SKM-1 treated with dmso at 0.1 percent for 144 hours (cell line): ENCODE measurements around the gene ZMYND8.
"Not testable (repeated sequence)": the region's sequence is repeated elsewhere in the genome, so short reads cannot be mapped to it uniquely, and the experiment has no call there.

Experiments
- DNase-seq: peaks from one replicate; lab custom pipeline; 2025; ENCODE audit not compliant: unreplicated experiment; lab: John Stamatoyannopoulos, UW

ZMYND8 gene

DNA sequence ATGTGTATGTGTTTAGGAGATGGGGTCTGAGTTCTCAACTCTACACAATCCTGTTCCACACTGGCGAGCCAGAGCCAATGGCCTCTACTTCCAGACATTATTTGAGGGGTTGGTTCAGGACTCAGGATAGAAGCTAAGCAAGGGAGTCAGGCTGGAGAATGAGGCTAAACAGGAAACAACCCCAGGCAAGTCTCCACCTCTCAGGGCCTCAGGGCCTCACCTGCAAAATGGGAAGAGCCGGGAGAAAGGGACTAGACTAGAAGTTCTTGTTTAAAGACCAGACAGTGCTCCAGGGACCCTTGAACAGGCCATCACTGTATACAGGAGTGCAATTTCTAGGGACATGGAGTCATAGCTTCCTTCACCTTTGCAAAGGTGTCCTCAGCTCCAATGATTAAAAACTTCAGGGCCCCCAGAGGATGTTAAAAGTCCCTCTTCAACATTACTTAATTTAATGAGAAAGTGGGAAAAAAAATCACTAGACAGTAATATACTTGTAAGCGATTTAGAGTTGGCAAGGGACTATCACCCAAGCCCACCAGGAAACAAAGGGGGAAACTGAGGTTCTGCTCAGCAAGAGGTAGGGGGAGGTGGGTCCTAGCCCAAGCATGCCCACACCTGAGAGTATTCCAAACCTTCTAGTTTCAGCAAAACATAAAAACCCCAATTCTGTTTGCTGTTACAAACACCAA, 41.7 kb downstream of the ZMYND8 start:
- DNase-seq, result no peak

- DNase-seq, result no peak
Observed at GRCh38 chr20:47311967-47312681, 44.4 kb downstream of the ZMYND8 start.

- DNase-seq, result no peak
Observed at GRCh38 chr20:47311211-47311610, 45.3 kb downstream of the ZMYND8 start.

GRCh38 chr20:47310729-47311128, 45.8 kb downstream of the ZMYND8 start:
- no peak for DNase-seq

DNA sequence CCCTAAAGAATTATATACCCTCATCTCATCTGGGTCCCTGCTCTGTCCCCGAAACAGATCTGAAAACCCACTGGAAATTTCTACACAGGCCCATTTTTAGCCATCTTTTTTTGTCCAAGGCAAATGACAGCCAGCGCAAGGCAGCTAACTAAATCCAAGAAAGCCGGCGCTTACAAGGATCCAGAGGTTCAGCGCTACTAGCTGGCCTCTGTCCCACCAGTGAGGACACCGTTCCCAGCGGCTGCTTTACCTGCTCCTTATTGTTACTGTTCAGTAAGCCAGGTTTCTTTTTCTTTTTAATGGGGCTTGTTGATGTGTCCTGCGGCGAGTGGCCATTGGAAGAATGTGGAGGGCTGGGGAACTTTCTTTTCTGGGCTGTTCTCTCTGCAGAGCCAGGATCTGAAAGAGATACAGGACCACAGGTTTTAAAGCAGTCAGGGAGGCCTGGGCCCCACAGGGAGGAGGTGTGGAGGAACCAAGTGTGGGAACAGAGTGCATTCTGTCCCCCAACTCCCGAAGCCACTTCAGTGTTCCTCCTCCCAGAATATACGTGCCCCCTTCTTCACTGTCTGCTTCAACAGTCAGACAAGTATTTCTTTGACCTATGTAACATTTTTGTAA, 46.6 kb downstream of the ZMYND8 start:
- DNase-seq, result no peak

GRCh38 chr20:47309394-47309793, 47.1 kb downstream of the ZMYND8 start:
- DNase-seq, result no peak

- not testable (repeated sequence) for DNase-seq
Observed at GRCh38 chr20:47307569-47307968, 48.9 kb downstream of the ZMYND8 start.

- DNase-seq, result no peak
Observed at GRCh38 chr20:47306755-47307370, 49.6 kb downstream of the ZMYND8 start.

DNA sequence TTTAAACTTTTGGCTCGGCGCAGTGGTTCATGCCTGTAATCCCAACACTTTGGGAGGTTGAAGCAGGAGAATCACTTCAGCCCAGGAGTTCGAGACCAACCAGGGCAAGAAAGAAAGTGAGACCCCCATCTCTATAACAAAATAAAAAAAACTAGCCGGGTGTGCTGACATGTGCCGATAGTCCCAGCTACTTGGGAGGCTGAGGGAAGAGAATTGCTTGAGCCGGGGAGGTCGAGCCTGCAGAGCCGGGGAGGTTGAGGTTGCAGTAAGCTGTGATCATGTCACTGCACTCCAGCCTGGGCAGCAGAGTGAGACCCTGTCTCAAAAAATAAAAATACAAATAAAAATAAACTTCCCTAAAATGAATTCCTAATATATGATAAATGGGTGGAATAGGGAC, 50.4 kb downstream of the ZMYND8 start:
- DNase-seq, result no peak

DNA sequence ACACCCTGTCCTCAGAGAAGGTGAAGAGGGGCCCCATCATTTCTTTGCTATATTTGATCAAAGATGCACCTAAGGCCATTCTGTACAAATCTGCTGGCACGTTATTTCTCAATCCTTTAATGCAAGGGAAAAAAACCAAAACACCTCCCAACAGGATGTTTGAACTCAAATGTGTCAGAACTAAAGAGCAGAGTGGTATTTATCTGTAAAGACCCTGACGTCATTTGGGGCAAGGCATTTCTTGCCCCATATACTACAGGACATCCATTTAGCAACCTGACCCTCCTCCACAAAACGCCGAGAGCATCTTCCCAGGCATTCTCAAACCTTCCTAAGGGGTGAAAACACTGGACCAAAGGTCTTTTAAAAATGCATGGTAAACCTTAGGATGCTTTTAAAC, 50.8 kb downstream of the ZMYND8 start:
- no peak for DNase-seq

- DNase-seq, result no peak
Observed at GRCh38 chr20:47304287-47304686, 52.2 kb downstream of the ZMYND8 start.

- no peak for DNase-seq
Observed at GRCh38 chr20:47303736-47304135, 52.8 kb downstream of the ZMYND8 start.

DNA sequence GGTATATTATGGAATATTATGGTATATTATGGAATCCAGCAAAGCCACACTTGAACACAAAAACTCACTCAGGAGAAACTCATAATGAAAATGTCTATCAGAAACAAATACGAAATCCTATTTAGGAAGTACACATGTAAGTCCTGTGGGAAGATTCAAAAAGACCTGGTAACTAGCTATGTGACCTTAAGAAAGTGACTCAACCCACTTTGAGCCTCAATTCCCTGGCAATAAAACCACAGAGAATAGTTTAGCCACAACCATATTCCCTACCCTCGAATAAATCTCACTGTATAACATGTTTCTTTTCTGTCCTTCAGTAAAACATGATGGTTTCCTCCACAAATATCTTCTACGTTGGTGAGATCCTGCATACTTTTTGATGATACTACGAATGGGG, 56.4 kb downstream of the ZMYND8 start:
- DNase-seq, result no peak

DNA sequence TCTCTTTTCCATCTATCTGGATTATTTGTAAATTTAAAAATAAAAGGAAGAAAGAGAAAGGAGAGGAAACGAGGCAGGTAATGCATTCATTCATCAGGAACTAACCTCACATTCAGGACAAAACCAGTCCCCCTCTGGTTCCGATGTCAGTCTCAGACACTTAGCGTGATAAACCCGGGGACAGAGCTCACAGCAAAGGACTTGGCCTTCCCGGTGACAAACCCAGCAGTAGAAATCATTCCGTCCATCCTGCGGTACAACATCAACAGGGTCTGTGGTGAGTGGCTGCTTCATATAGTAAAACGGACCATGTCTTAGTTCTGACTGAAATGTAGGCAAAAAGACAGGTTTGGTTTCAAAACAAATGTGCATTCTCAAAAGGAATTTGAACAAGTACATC, 57.9 kb downstream of the ZMYND8 start:
- DNase-seq, result no peak

- DNase-seq, result no peak
Observed at GRCh38 chr20:47297746-47298145, 58.8 kb downstream of the ZMYND8 start.

DNA sequence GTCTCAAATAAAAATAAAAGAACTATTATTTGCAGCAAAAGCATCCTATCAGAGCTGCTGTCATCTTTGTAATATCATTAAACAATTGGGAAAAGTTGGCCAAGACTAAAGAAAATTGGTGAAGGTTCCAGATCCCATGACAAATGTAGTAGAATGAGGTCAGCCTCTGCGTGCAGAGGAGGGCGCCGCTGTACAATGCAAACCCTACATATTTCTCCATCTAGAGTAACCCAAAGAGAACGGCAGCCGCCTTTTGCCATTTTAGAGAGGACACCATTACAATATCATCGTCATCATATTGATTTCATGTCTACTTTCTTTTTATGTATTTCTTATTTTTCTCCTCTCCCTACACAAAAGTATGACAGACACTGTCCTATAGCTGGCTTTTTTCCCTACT, 59.5 kb downstream of the ZMYND8 start:
- DNase-seq, result no peak

GRCh38 chr20:47295921-47296426, 60.5 kb downstream of the ZMYND8 start:
- no peak for DNase-seq

DNA sequence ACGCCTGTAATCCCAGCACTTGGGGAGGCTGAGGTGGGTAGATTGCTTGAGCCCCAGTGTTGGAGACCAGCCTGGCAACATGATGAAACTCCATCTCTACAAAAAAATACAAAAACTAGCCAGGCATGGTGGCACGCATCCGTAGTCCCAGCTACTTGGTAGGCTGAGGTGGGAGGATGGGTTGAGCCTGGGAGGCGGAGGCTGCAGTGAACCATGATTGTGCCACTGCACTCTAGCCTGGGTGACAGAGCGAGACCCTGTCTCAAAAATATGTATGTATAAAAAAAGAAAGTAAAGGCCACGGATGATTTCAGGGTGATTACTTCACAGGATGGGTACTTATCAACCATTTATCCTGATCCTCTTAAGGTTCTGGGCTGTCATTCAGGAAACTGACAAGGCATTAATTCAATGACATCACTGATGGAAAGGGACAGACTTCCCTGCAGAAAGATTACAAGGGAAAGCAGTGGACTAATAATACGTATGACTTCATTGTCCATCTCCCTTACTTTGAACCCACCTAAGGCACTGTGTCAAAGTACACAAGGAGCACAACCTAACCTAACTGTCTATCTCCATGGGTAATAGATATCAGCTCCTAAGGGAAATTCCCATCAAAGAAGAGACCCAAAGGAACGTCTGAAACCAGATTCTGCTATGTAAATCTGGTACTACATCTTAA, 61.2 kb downstream of the ZMYND8 start:
- no peak for DNase-seq

DNA sequence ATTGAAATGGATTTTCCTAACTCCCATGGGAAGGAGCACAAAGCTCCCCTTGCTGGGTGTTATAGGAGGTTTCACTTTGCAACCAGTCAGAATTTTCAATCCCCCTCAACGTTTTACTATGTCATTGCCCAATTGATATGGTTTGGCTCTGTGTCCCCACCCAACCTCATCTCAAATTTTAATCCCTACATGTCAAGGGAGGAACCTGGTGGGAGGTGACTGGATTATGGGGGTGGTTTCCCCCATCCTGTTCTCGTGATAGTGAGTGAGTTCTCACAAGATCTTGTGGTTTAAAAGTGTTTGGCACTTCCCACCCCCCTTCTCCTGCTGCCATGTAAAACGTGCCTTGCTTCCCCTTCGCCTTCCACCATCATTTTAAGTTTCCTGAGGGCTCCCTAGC, 62.9 kb downstream of the ZMYND8 start:
- no peak for DNase-seq

DNA sequence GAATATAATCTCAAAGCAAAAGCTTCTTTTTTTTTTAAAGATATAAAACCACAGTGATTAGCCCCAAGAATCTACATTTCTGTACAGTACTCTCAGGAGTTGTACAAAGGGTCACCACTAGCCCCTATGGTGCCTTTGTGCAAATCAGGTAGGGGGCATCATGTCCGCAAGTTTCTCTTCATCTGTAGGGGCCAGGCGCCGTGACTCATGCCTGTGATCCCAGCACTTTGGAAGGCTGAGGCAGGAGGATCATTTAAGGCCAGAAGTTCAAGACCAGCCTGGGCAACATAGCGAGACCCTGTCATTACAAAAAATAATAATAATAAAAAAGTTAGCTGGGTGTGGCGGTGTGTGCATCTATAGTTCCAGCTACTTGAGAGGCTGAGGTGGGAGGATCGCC, 63.9 kb downstream of the ZMYND8 start:
- DNase-seq, result no peak
